ENCODE measurements around the gene ZNF678.

DNA sequence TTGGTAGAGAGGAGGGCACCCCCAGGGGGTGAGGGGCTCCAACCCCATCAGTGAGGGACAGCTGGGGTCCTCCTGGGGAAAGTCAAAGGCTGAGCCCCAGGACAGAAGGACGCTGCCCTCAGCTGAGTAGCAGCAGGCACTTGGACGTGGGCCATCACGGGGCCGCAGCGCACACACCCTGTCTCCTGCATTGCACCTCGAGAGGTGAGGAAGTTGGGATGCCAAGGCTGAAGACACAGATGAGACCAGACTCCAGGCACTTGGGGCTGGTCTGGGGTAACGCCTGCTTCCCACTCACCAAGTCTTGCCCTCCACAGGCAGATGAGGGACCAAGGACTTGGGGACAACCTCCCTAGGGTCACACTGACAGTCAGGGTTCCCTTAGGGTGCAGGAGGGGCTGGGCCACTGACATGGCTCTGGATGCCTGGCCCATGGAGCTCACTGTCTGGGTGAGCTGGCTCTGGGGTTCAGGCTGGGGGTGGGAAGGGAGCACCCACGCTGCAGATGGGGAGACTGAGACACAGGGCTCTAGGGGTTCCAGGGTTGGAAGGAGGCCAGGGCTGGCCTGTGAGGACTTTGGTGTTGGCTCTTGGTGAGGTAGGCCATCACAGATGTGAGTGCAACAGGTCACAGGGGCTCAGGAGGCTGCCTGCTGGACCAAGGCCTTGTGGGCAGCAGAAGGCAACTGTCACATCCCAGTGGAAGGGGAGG is 16.6 kb upstream of the ZNF678 start:
- TF ChIP-seq POLR2AphosphoS5 (IDR thresholded peaks at IDR 0.05; ENCODE audit: insufficient read depth in 1 of 2, low read depth in 1 of 2) = no peak
- no peak for TF ChIP-seq POLR2A (IDR thresholded peaks at IDR 0.05)
